ENCODE measurements around the gene GDE1. TPM values are rescaled to one million over a fixed set of nuclear protein-coding genes. Genes with fewer than 3 reads are reported as not detected.

Gene GDE1
- total and polyA plus RNA-seq, 4 experiments from 2014 or later = 23.2 to 40.2 (median 27.0) TPM

GRCh38 chr16:19518388-19518787 lies 3.5 kb downstream of the GDE1 start:
- Histone ChIP-seq H3K27ac (ENCODE audit: low read depth, low read length) (no peak overlapping the region), H3K4me3 (ENCODE audit: low read length in 2 of 2) (no peak overlapping the region), H3K27me3 (ENCODE audit: insufficient read depth, low read length) (no peaks in the 10 kb centered on the region), H3K4me1 (ENCODE audit: insufficient read depth, low read length) (peaks cover 54% of the 10 kb centered on the region), H3K36me3 (ENCODE audit: insufficient read depth, low read length) (peaks cover 15% of the 10 kb centered on the region), H3K9me3 (ENCODE audit: control insufficient read depth in 1 of 2, low read length in 2 of 2) (no peaks in the 10 kb centered on the region)
- CTCF ChIA-PET (ENCODE audit: partially characterized antibody) = no interaction called here
- POLR2A ChIA-PET (ENCODE audit: partially characterized antibody) = no interaction called here
- Mint-ChIP-seq H3K9me3 (no peaks in the 10 kb centered on the region), H3K27me3 (no peaks in the 10 kb centered on the region), H3K4me1 (peaks cover 36 to 62% (median 49%) of the 10 kb centered on the region in 4 donors), H3K36me3 (peaks cover 22 to 39% of the 10 kb centered on the region in 2 donors), H3K27ac (peak overlapping the region in 2 of 7 donors; percentile 15 to 70), H3K4me3 (no peak overlapping the region)
- intact Hi-C loops (cut with micrococcal nuclease) = no loop called here
- no peak for DNase-seq

DNA sequence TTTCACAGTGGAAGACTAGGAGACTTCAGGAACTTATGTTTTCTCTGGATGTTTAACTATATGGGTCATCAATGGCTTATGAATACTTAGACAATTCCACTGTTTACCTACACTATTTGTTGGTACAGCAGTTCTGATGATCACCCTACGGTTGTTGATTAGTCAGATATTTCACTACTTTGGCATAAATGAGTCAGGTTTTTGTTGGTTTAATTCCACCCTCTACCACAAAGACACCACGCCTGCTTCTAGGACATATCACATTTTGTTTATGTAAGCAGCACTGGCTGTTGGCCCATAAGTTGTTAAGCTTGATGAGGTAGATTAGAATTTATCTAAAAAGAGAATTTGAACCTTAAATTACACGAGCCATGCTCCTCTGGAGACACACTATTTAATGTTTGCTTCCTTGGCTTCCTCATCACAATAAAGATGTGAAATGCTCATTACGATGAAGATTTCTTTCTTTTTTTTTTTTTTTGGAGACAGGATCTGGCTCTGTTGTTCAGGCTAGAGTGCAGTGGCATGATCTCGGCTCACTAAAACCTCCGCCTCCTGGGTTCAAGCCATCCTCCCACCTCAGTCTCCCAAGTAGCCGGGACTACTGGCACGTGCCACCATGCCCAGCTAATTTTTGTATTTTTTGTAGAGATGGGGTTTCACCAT lies 4.3 kb downstream of the GDE1 start:
- ChIA-PET POLR2A (ENCODE audit: partially characterized antibody) (no interaction called here), CTCF (ENCODE audit: partially characterized antibody) (no interaction called here)
- peaks cover 45% of the 10 kb centered on the region for H3K4me1 ChIP-seq (ENCODE audit: insufficient read depth, low read length)
- peaks cover 15% of the 10 kb centered on the region for H3K36me3 ChIP-seq (ENCODE audit: insufficient read depth, low read length)
- no peak overlapping the region for H3K4me3 ChIP-seq (ENCODE audit: low read length in 2 of 2)
- intact Hi-C loops (cut with micrococcal nuclease) = no loop called here
- peaks cover 30 to 46% of the 10 kb centered on the region in 2 donors for H3K36me3 Mint-ChIP-seq
- no peak overlapping the region for H3K27ac ChIP-seq (ENCODE audit: low read depth, low read length)
- H3K4me1 Mint-ChIP-seq = peaks cover 38 to 59% (median 50%) of the 10 kb centered on the region in 4 donors
- H3K27me3 ChIP-seq (ENCODE audit: insufficient read depth, low read length) = no peaks in the 10 kb centered on the region
- H3K9me3 ChIP-seq (ENCODE audit: control insufficient read depth in 1 of 2, low read length in 2 of 2) = no peaks in the 10 kb centered on the region
- DNase-seq = peak in 2 of 5 donors; percentile 4 to 41
- H3K27me3 Mint-ChIP-seq = no peaks in the 10 kb centered on the region
- no peaks in the 10 kb centered on the region for H3K9me3 Mint-ChIP-seq
- peak overlapping the region in 1 of 8 donors; percentile 12 for H3K4me3 Mint-ChIP-seq
- peak overlapping the region in 2 of 7 donors; percentile 57 to 69 for H3K27ac Mint-ChIP-seq

DNA sequence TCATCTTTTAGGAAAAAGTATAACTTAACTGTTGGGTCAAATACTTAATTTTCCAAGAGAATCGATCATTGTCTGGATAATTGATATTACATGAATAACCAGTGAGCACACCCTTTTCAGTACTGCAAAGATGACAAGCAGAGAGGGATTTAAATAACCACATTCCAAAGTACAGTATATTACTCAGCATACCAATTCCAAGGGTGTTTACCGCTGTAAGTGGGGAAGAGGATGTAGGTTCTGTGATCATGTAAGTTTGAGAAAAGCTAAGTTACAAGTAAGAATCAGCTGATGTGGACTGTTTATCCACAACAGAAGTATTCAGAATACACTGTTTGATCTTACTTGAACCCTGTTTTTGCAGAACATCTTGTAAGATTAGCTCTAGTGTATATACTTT lies 6.1 kb downstream of the GDE1 start:
- Histone ChIP-seq H3K4me3 (ENCODE audit: low read length in 2 of 2) (no peak overlapping the region), H3K36me3 (ENCODE audit: insufficient read depth, low read length) (peaks cover 15% of the 10 kb centered on the region), H3K27ac (ENCODE audit: low read depth, low read length) (no peak overlapping the region), H3K4me1 (ENCODE audit: insufficient read depth, low read length) (peaks cover 34% of the 10 kb centered on the region), H3K9me3 (ENCODE audit: control insufficient read depth in 1 of 2, low read length in 2 of 2) (no peaks in the 10 kb centered on the region), H3K27me3 (ENCODE audit: insufficient read depth, low read length) (no peaks in the 10 kb centered on the region)
- POLR2A ChIA-PET (ENCODE audit: partially characterized antibody) = no interaction called here
- Mint-ChIP-seq H3K9me3 (no peaks in the 10 kb centered on the region), H3K4me3 (no peak overlapping the region), H3K4me1 (peaks cover 28 to 43% (median 36%) of the 10 kb centered on the region in 4 donors), H3K27me3 (no peaks in the 10 kb centered on the region), H3K36me3 (peaks cover 33 to 58% of the 10 kb centered on the region in 2 donors), H3K27ac (no peak overlapping the region)
- intact Hi-C loops (cut with micrococcal nuclease) = no loop called here
- DNase-seq = no peak
- CTCF ChIA-PET (ENCODE audit: partially characterized antibody) = interaction anchor here (0.7 to 1.5 kb wide), 4 partner anchors 12 to 40 kb away, joined by 3 to 5 read pairs (median 4); partner anchors contain the start of gene VPS35L

GRCh38 chr16:19513377-19514053 lies 8.4 kb downstream of the GDE1 start:
- no peak for DNase-seq
- Histone ChIP-seq H3K27me3 (ENCODE audit: insufficient read depth, low read length) (no peaks in the 10 kb centered on the region), H3K9me3 (ENCODE audit: control insufficient read depth in 1 of 2, low read length in 2 of 2) (no peaks in the 10 kb centered on the region), H3K27ac (ENCODE audit: low read depth, low read length) (no peak overlapping the region), H3K4me1 (ENCODE audit: insufficient read depth, low read length) (peaks cover 15% of the 10 kb centered on the region), H3K4me3 (ENCODE audit: low read length in 2 of 2) (no peak overlapping the region), H3K36me3 (ENCODE audit: insufficient read depth, low read length) (peaks cover 18% of the 10 kb centered on the region)
- CTCF ChIA-PET (ENCODE audit: partially characterized antibody) = interaction anchor here (1.1 kb wide), 1 partner anchor 11 kb away, joined by 4 read pairs; no protein-coding TSS in a partner anchor
- Mint-ChIP-seq H3K36me3 (peaks cover 33 to 62% of the 10 kb centered on the region in 2 donors), H3K27ac (peak overlapping the region in 2 of 7 donors; percentile 7 to 27), H3K4me1 (peaks cover 18 to 30% (median 24%) of the 10 kb centered on the region in 4 donors), H3K4me3 (no peak overlapping the region), H3K27me3 (no peaks in the 10 kb centered on the region), H3K9me3 (no peaks in the 10 kb centered on the region)
- intact Hi-C loops (cut with micrococcal nuclease) = no loop called here
- POLR2A ChIA-PET (ENCODE audit: partially characterized antibody) = no interaction called here

- Mint-ChIP-seq H3K27me3 (no peaks in the 10 kb centered on the region), H3K27ac (peak overlapping the region in 3 of 7 donors; percentile 12 to 64 (median 61)), H3K4me3 (no peak overlapping the region), H3K9me3 (no peaks in the 10 kb centered on the region), H3K36me3 (peaks cover 36 to 62% of the 10 kb centered on the region in 2 donors), H3K4me1 (peaks cover 11 to 22% (median 17%) of the 10 kb centered on the region in 4 donors)
- Histone ChIP-seq H3K9me3 (ENCODE audit: control insufficient read depth in 1 of 2, low read length in 2 of 2) (no peaks in the 10 kb centered on the region), H3K4me1 (ENCODE audit: insufficient read depth, low read length) (peaks cover 5% of the 10 kb centered on the region), H3K4me3 (ENCODE audit: low read length in 2 of 2) (no peak overlapping the region), H3K36me3 (ENCODE audit: insufficient read depth, low read length) (peaks cover 30% of the 10 kb centered on the region), H3K27me3 (ENCODE audit: insufficient read depth, low read length) (no peaks in the 10 kb centered on the region), H3K27ac (ENCODE audit: low read depth, low read length) (no peak overlapping the region)
- intact Hi-C loops (cut with micrococcal nuclease) = no loop called here
- DNase-seq = no peak
- POLR2A ChIA-PET (ENCODE audit: partially characterized antibody) = no interaction called here
- CTCF ChIA-PET (ENCODE audit: partially characterized antibody) = no interaction called here
These were observed 9.6 kb downstream of the GDE1 start for GRCh38 chr16:19512297-19512696.

GRCh38 chr16:19507867-19508266 lies 14.0 kb downstream of the GDE1 start:
- Histone ChIP-seq H3K4me3 (ENCODE audit: low read length in 2 of 2) (no peak overlapping the region), H3K36me3 (ENCODE audit: insufficient read depth, low read length) (peaks cover 43% of the 10 kb centered on the region), H3K9me3 (ENCODE audit: control insufficient read depth in 1 of 2, low read length in 2 of 2) (no peaks in the 10 kb centered on the region), H3K27ac (ENCODE audit: low read depth, low read length) (no peak overlapping the region), H3K4me1 (ENCODE audit: insufficient read depth, low read length) (no peaks in the 10 kb centered on the region), H3K27me3 (ENCODE audit: insufficient read depth, low read length) (no peaks in the 10 kb centered on the region)
- Mint-ChIP-seq H3K4me1 (peaks cover 3 to 5% (median 4%) of the 10 kb centered on the region in 4 donors), H3K36me3 (peaks cover 48 to 63% of the 10 kb centered on the region in 2 donors), H3K4me3 (no peak overlapping the region), H3K27ac (no peak overlapping the region), H3K27me3 (no peaks in the 10 kb centered on the region), H3K9me3 (no peaks in the 10 kb centered on the region)
- no peak for DNase-seq
- ChIA-PET POLR2A (ENCODE audit: partially characterized antibody) (no interaction called here), CTCF (ENCODE audit: partially characterized antibody) (interaction anchor here (1.0 to 1.4 kb wide), 2 partner anchors 48 to 422 kb away, joined by 3 to 4 read pairs; partner anchors contain the start of gene VPS35L)
- intact Hi-C loops (cut with micrococcal nuclease) = no loop called here

- intact Hi-C loops (cut with micrococcal nuclease) = no loop called here
- H3K36me3 ChIP-seq (ENCODE audit: insufficient read depth, low read length) = peaks cover 46% of the 10 kb centered on the region
- no peaks in the 10 kb centered on the region for H3K27me3 Mint-ChIP-seq
- H3K9me3 Mint-ChIP-seq = no peaks in the 10 kb centered on the region
- H3K4me1 ChIP-seq (ENCODE audit: insufficient read depth, low read length) = no peaks in the 10 kb centered on the region
- peaks cover 0 to 2% (median 0%) of the 10 kb centered on the region in 4 donors for H3K4me1 Mint-ChIP-seq
- H3K9me3 ChIP-seq (ENCODE audit: control insufficient read depth in 1 of 2, low read length in 2 of 2) = no peaks in the 10 kb centered on the region
- H3K4me3 Mint-ChIP-seq = no peak overlapping the region
- no peak overlapping the region for H3K4me3 ChIP-seq (ENCODE audit: low read length in 2 of 2)
- peaks cover 48 to 60% of the 10 kb centered on the region in 2 donors for H3K36me3 Mint-ChIP-seq
- no peak for DNase-seq
- CTCF ChIA-PET (ENCODE audit: partially characterized antibody) = interaction anchor here (7.3 kb wide), 1 partner anchor 420 kb away, joined by 102 read pairs; no protein-coding TSS in a partner anchor
- H3K27ac ChIP-seq (ENCODE audit: low read depth, low read length) = no peak overlapping the region
- H3K27ac Mint-ChIP-seq = no peak overlapping the region
- POLR2A ChIA-PET (ENCODE audit: partially characterized antibody) = no interaction called here
- no peaks in the 10 kb centered on the region for H3K27me3 ChIP-seq (ENCODE audit: insufficient read depth, low read length)
These were observed 14.9 kb downstream of the GDE1 start for GRCh38 chr16:19506965-19507364.
